ENCODE data around the gene WIPF3.

The WIPF3 gene

GRCh38 chr7:29945259-29945809 is 139.0 kb downstream of the WIPF3 start:
- in situ Hi-C loops (cut with HindIII; ENCODE audit: low sequenced_read_pairs) = no loop called here
- TF ChIP-seq CTCF (IDR thresholded peaks at IDR 0.05; ENCODE audit: low read depth, low read length) = no peak
- no peak for DNase-seq (ENCODE audit: low read depth, low spot score)
- no peak overlapping the region for H3K4me3 ChIP-seq (ENCODE audit: low read depth, low read length)

GRCh38 chr7:29946428-29947186 is 140.3 kb downstream of the WIPF3 start:
- TF ChIP-seq CTCF (IDR thresholded peaks at IDR 0.05; ENCODE audit: low read depth, low read length) = peak; percentile 36
- DNase-seq (ENCODE audit: low read depth, low spot score) = peak; percentile 10
- in situ Hi-C loops (cut with HindIII; ENCODE audit: low sequenced_read_pairs) = no loop called here
- no peak overlapping the region for H3K4me3 ChIP-seq (ENCODE audit: low read depth, low read length)

- DNase-seq (ENCODE audit: low read depth, low spot score) = no peak
- no peak overlapping the region for H3K4me3 ChIP-seq (ENCODE audit: low read depth, low read length)
- no peak for TF ChIP-seq CTCF (IDR thresholded peaks at IDR 0.05; ENCODE audit: low read depth, low read length)
- in situ Hi-C loops (cut with HindIII; ENCODE audit: low sequenced_read_pairs) = no loop called here
Observed at GRCh38 chr7:29948587-29948986, 142.3 kb downstream of the WIPF3 start.

- in situ Hi-C loops (cut with HindIII; ENCODE audit: low sequenced_read_pairs) = no loop called here
- no peak for TF ChIP-seq CTCF (IDR thresholded peaks at IDR 0.05; ENCODE audit: low read depth, low read length)
- H3K4me3 ChIP-seq (ENCODE audit: low read depth, low read length) = no peak overlapping the region
- DNase-seq (ENCODE audit: low read depth, low spot score) = no peak
Observed at GRCh38 chr7:29950480-29950879, 144.2 kb downstream of the WIPF3 start.

GRCh38 chr7:29951206-29951605 is 144.9 kb downstream of the WIPF3 start:
- in situ Hi-C loops (cut with HindIII; ENCODE audit: low sequenced_read_pairs) = no loop called here
- TF ChIP-seq CTCF (IDR thresholded peaks at IDR 0.05; ENCODE audit: low read depth, low read length) = no peak
- DNase-seq (ENCODE audit: low read depth, low spot score) = no peak
- no peak overlapping the region for H3K4me3 ChIP-seq (ENCODE audit: low read depth, low read length)

GRCh38 chr7:29953726-29954347 is 147.5 kb downstream of the WIPF3 start:
- in situ Hi-C loops (cut with HindIII; ENCODE audit: low sequenced_read_pairs) = no loop called here
- H3K4me3 ChIP-seq (ENCODE audit: low read depth, low read length) = no peak overlapping the region
- DNase-seq (ENCODE audit: low read depth, low spot score) = no peak
- TF ChIP-seq CTCF (IDR thresholded peaks at IDR 0.05; ENCODE audit: low read depth, low read length) = no peak
